A204.1 (cell line): ENCODE data around the gene FLAD1.

Experiments
- FAIRE-seq: peaks from 2 replicates; lab custom pipeline; 2012; peaks lifted over from hg19 to GRCh38; lab: Jason Lieb, UNC

The FLAD1 gene

DNA sequence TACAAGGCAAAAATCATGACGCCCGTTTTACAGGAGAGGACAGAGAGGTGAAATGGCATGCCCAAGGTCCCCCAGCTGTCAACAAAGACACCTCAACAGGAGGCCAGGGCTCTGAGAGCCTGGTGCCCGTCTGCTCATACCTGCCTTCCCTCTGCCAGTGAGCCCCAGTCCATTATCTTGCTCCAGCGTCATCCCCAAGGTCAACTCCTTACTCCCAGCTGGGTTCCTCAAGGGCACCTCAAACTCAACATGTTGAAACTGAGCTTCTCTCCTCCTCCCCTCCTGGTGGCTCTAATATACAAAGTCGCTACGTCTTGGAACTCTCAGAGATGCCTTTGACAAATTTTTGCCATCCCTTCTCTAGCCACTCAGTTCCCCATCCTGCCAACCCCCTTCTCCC is 30.5 kb upstream of the FLAD1 start:
- no peak for FAIRE-seq

DNA sequence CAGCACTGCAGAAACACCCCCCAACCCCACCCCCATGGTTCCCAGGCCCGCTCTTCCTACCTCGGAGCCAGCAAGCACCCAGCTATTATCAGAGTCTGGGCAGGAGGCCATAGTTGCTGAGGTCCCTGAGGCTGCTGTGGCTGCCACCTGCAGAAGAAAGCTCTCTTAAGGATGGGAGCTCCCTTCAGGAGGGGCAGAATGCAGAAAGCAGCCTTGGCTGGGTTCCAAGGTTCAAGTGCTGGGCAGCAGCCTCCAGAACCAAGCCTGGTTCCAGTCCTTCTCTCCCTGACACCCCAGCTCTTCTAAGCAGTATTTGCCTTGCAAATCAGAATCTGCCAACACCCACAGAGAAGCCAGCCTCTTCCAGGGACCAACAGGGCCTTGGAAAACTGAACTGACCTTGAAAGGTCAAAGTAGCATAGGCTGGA is 29.5 kb upstream of the FLAD1 start:
- FAIRE-seq: no peak

- FAIRE-seq: no peak
Observed at GRCh38 chr1:154954541-154954940, 28.6 kb upstream of the FLAD1 start.

GRCh38 chr1:154955039-154955717 is 28.0 kb upstream of the FLAD1 start:
- no peak for FAIRE-seq

- peak; percentile 74 for FAIRE-seq
Observed at GRCh38 chr1:154955718-154956543, 27.2 kb upstream of the FLAD1 start, which contains the start of gene PBXIP1. Gene PBXIP1, minus strand, starts transcription at chr1:154956099. Its CDS starts 2,378 bp downstream, at chr1:154953721.

DNA sequence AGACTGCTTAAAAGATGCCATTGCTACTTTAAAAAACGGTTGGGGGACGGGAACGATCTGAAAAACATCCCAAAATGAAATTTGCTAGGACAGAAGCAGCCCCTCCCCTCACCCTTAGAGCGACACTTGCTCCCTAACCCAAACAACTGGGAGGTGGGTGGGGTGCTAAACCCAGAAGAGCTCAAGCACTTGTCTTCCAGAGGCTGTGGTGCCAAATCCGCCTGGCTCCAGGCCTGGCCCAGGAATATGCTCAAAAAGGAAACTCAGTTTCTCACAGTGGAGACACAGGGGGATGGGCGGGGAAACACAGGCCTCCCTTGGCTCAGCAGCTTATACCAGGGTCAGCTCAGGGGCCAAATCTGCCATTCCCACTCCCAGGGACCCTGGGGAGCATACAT is 26.6 kb upstream of the FLAD1 start:
- FAIRE-seq: no peak

- FAIRE-seq: no peak
Observed at GRCh38 chr1:154957091-154957657, 26.0 kb upstream of the FLAD1 start.

- no peak for FAIRE-seq
Observed at GRCh38 chr1:154958036-154958435, 25.1 kb upstream of the FLAD1 start.

- FAIRE-seq: no peak
Observed at GRCh38 chr1:154958681-154959425, 24.3 kb upstream of the FLAD1 start.

DNA sequence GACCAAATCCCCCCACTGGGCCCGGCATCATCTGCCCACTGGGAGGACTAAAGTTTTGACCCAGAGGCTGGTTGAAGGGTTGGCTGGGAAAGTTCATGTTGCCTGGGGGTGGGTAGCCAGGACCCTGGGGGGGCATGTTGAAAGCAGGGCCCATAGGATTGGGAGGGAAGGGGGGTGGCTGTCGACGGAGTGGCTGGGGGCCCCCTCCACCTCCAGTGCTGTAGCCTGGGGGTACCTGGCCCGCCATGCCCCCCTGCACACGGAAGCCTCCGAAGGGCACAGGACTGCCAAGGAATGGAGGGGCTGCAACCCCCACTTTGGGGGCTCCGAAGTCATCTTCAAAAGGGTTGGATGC is 23.7 kb upstream of the FLAD1 start:
- FAIRE-seq: no peak

GRCh38 chr1:154960446-154961136 is 22.6 kb upstream of the FLAD1 start:
- FAIRE-seq: no peak

DNA sequence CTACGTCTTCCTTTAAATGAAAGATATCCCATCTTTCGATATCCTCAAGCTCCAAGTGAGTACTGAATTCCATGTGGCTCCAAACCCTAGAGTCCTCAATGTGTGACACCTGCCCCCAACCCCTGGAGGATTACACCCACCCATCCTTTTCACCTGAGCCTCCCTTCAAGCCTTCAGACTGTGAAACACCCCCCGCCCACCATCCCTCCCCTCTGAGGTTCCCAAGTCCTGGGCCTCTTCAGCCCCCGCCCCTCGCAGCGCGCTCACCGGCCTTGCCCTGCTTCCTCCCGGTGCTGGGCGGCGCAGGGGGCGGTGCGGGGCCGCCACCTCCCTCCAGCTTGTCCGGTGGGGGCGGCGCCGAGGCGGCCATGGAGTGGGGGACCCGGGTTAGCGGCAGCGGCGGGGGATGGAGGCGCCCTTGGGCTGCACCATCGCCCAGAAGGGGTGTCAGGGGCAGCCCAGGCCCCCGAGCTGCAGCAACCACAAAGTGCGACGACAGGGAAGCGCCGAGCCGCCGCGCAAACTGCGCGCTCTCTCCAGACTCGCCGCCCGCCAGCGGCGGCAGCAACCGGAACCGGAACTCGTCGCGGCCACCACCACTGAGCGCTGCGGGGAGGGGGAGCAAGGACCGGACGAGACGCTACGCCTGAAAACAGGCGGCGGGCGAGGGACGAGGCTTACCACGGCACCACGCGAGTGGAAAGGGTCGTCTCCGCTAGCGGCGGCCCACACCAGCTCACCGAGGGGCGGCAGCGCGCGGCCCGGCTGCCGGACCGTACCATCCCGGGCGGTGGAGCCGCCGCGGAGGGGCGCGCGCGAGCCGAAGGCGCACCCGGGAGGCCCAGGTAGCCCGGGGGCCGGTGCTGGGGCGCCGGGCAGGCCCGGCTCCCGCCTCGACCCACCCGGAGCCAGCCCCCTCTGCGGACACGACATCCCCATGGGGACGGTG is 21.7 kb upstream of the FLAD1 start, which contains the start of gene PYGO2:
PYGO2 (minus strand) TSS at position 576 of the 949 bp plus-strand sequence; CDS start at position 370, 206 bp downstream.
- FAIRE-seq: no peak

DNA sequence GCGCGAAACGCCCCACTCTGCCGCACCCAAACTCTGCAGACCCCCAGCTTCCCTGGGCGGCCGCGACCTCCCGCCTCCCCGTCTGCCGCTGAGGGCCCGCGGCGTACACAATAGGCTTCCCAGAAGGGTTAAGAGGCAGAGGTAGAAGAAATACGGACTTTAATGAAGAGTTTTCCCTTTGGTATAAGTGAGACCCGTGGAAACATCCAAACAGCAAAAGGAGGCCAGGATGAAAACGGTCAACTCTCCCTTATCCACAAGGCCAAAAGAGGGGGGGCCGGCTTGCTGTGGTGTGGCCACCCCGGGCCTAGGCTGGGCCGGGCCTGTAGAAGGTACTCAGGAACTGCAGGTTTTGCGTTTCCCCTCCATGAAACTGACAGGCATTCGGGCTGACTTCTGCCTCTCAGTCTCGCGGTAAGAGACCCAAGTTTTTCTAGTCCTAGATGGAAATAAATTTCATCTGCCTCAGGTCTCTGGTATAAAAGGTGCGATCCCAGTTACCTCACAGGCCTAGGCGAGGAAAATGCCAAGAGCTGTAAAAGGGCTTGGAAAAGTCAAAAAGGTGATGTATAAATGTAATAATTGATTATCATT is 20.9 kb upstream of the FLAD1 start:
- no peak for FAIRE-seq

- no peak for FAIRE-seq
Observed at GRCh38 chr1:154962795-154963330, 20.3 kb upstream of the FLAD1 start.

GRCh38 chr1:154963643-154964042 is 19.5 kb upstream of the FLAD1 start:
- no peak for FAIRE-seq

DNA sequence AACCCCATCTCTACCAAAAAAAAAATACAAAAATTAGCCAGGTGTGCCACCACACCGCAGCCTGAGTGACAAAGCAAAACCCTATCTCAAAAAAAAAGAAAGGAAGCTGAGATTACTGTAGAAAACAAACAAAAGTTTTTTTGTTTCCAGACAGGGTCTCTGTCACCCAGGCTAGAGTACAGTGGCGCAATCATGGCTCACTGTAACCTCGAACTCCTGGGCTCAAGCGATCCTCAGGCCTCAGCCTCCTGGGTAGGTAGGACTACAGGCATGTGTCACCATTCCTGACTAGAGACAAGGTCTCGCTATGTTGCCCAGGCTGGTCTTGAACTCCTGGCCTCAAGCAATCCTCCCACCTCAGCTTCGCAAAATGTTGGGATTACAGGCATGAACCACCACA is 18.8 kb upstream of the FLAD1 start:
- FAIRE-seq: no peak

- no peak for FAIRE-seq
Observed at GRCh38 chr1:154966111-154966510, 17.0 kb upstream of the FLAD1 start.

DNA sequence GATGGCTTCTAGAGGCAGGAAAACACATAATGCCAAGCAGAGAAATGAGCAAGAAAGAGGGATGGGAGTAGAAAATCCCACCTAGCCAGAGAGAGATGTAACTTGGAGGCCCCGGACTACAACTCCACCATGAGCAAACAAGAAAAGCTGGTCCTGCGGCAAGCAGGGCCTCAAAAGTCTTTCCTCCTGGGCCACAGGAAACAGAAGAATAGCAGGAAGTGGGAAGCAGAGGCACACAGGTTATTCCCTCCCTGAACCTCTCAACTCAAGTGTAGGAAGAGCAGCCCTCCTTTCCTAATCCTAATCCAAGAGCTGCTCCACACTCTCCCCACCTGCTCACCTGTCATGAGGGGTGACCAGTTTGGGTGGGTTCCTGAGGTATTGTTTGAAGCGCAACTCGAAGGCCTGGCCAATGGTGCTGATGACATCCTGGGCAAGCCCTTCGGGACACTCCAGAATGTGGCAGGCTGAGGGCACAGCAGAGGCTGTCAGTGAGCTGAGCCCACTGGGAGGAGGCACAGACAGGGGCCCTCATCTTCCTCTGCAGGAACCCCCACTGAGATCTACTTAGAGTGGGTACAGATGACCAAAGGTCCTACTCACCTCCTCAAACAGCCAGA is 15.7 kb upstream of the FLAD1 start:
- FAIRE-seq: no peak

DNA sequence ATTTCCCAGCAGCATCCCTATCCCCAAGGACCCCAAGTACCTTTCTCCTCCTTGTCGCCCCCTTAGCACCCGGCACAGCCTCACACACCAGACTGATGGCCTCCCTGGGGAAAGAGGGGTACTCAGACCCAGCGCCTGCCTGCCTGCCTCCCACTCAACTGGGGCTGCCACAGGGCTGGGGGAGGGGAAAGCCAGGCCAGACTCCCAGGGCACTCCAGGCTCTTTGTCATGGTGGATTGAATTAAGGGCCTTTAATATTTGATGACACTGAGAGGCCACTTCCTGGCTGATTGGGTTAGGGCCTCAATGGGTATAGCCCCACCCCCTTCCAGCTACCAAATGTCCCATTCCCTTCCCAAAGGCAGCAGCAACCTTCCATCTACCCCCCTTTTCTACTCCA is 14.4 kb upstream of the FLAD1 start:
- no peak for FAIRE-seq

DNA sequence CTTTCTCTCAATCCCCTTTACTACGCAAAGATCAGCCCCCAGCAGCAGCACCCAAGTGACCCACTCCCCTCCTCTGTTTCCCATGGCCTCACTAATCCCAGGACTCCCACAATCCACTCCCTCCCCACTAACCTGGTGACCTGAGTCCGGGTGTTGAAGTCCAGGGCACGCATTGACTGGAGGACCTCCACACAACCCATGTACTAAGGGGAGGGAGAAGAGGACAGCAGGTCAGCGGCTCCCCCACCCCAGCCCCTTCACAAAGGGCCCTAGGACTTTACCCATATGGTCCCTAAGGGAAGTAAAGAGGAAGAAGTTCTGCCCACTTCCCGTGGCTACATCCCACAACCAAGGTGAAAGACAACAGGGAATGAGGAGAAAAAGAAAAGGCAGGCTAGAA is 13.9 kb upstream of the FLAD1 start:
- FAIRE-seq: no peak
